Peyer's patch (tissue), 4 donors: ENCODE results near the gene CD247.

Source experiments
- CTCF ChIP-seq, 6 experiments: fragments of 450-650 bp in 4 of 6; fragments of 200-600 bp in 2 of 6; sonication (generic) in 1 of 6; IDR thresholded peaks; one replicate each; pipeline ENCODE4 v1.5.1; 2017 to 2019; ENCODE audit warnings: antibody characterized with exemption in 6 of 6, mild to moderate bottlenecking in 3 of 6, moderate library complexity in 1 of 6
- POLR2A ChIP-seq, 2 donors: fragments of 450-650 bp; IDR thresholded peaks; one replicate each; pipeline ENCODE4 v1.5.1; 2017; ENCODE audit warnings: antibody characterized with exemption in 2 of 2, mild to moderate bottlenecking in 2 of 2, moderate library complexity in 2 of 2

- no peak for TF ChIP-seq CTCF (IDR thresholded peaks at IDR 0.05)
- no peak for TF ChIP-seq POLR2A (IDR thresholded peaks at IDR 0.05)
Measured at GRCh38 chr1:167467752-167468151, 50.6 kb downstream of the CD247 start.
